GM18505 (cell line): Measurements from ENCODE around the gene CACNA1C.

Experiments
- ATAC-seq: cut with Tn5 transposase; IDR thresholded peaks from one replicate; pipeline ENCODE4 v1.9.1; 2021; ENCODE audit not compliant: unreplicated experiment
- POLR2A ChIP-seq: IDR thresholded peaks from 4 replicates; pipeline ENCODE4 v1.6.1; 2011; ENCODE audit warnings: borderline replicate concordance; ENCODE audit not compliant: insufficient read depth, insufficient read length; ENCODE audit errors: extremely low read depth

Gene CACNA1C

DNA sequence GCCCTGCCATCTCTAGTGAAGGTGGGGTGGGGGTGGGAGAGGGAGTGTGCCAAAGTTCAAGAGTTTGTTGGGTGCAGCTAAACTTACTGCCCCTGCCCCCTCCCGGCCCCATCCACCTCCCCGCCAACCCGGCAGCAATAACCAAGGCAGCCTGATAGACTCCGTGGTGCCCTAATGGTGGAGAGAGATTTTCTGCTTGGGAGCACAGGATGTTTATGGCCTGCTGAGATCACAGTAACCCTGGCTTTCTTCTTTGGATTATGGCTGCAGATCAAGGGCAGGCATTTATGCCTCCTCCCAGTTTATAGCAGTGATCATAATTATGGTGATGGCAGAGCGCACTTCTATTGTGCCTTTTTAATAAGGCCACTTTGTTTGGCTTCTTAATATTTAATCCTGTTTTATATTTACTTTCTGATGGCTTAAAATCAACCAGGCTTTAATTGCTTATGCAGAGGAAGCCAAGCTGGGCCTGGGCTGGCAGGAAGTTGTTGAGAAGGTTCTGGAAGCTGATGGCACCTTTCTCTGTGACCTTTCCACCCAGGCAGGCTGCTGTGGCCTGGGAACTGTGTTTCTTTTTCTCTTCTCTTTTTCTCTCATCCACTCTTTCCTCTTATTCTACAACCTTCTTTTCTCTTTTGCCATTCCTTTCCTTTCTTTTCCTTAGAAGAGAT, 485.2 kb downstream of the CACNA1C start:
- no peak for TF ChIP-seq POLR2A

DNA sequence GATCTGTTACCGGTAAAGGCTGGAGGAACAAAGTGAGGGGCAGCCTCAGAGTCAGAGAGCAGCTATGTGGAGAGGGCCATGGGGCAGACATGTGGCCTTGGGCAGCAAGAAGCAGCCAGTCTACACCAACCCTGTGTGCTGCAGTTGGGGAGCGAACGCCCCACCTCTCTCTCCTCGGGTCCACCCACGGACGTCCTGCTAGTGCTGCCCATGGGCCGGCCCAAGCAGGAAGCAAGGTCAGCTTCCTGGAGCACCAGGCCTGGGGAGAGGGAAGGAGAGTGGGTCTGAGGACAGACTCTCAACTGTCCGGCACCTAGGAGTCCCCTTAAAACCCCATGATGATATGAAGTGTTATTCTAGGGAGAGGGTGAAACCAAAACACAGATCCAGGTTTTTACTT, 487.2 kb downstream of the CACNA1C start:
- ATAC-seq = no peak
- TF ChIP-seq POLR2A = no peak

More for the DNA sequence above, 485.2 kb downstream of the CACNA1C start:
- ATAC-seq = no peak

DNA sequence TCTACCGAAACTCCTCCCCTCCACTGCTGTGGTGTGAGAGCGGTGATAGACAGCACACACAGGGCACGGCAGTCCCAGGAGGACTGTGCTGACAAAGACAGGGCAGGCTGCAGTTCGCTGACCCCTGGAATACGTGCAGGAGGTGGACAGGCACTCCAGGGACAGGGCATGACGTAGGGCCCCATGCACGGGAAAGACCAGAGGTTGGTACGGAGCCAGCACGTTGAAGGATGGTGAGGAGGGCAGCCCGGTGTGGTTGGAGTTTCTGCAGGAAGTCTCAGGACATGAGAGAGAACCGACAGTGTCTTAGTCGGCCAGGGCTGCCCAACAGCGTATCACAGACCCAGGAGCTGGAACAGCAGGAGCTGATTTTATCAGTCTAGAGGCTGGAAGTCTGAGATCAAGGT, 487.8 kb downstream of the CACNA1C start:
- ATAC-seq = no peak
- TF ChIP-seq POLR2A = no peak

DNA sequence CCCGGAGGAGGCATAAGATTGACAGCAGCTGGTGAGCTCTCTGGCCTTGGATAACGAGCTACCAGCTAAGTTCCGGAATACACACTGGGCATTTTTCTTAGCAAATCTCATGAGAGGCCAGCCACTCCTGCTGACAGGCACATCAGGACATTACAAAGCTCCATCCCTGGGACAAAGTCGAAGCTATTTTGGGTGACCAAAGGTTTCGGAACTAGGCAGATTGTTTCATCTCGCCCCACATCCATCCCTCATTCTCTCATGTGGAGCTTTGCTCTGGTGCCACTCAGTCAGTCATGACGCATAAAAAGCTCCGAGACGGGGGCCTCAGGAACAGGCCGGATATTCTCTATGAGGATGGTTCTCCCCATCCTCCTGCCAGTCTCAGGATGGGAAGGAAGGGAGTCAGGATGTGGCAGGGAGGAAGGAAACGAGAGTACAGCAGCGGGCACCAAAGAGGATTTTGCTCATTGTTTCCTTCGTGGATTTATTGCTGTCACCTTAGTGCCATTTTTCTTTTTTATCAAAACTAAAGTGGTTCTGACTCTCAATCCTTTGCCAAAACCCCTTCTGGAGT, 488.9 kb downstream of the CACNA1C start:
- ATAC-seq = no peak
- TF ChIP-seq POLR2A = no peak

DNA sequence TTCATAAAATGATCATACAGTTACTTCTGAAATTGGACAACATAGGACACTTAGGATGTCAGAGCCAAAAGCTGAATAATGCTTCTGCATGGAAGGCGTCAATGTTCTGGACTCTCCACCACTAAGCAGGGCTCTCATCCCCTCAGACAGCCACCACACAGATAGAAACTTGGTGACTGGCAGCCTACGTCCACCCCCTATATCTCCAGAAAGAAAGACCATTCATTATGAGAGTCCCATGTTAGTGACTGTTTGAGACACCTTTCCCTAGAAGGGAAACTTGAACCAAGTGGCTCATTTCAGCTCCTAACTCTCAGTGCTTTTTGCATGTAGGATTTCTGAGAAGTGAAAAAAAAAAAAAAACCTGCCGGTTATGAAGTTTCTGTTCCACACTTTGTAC, 491.0 kb downstream of the CACNA1C start:
- no peak for ATAC-seq
- TF ChIP-seq POLR2A = no peak

DNA sequence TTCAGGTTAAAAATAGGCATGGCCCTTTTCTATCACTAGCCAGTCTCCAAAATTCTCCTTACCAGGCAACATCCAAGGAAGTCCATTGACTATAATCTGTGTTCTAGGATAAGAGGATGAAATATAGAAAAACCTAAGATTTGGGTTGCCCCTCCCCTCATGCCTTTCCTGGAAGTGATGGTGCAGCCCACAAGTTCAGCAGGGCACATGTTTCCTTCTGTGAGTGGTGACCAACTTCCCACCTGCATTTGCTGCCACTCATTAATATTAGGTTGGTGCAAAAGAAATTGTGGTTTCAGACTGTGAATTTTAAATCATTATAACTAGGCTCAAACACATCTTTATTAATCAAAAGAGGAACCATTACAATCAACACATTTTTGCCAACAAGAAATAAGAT, 491.4 kb downstream of the CACNA1C start:
- ATAC-seq = no peak
- no peak for TF ChIP-seq POLR2A

DNA sequence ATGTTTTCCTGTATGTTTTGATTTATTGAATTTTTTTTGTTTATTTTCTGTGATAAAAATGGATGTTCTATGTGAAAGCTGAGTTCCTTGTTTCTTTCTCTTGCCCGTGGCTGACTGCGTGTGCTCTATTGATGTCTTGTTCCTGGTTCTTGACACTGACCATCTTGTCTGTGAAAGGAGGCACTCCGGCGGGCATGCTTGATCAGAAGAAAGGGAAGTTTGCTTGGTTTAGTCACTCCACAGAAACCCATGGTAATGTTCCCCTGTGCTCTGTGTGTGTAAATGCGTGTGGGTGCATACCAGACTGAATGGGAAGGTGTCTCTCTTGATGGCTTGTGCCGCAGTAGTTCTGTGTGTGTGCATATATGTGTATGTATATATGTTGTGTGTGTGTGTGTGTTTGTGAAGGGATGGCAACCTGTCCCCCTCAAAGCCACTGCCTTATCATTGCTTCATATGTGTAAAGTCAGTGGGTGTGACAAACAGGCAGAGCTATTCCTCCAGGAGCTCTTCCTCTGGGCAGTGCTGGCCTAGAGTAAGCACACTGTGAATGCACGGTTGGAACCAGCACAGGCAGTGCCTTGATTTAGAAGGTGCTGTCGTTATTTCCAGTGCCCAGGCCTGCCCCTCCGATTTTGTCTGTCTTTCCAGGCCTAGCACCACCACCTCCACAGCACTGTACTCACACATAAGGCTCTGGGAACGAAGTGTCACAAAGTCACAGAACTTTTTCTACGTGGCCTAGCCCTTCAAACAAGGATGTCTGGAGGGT, 494.7 kb downstream of the CACNA1C start:
- ATAC-seq = no peak

DNA sequence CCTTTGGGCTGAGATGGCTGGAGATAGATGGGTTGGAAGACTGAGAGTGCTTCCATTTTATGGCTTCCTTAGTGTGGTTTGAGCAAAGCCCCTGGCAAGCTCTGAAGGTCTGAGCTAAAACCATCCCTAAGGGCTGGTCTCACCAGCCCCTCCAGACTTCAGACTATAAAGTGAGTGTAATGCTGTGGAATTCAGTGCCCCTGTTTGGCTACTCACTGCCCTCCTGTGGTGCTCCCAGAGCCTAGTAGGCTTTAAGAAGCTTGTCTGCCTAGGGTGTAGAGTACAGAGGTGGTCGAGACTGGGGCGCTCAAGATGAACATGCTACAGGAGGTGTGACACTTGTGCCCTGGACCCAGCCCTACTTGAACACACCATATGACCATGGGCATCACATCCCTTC, 495.3 kb downstream of the CACNA1C start:
- no peak for ATAC-seq
- no peak for TF ChIP-seq POLR2A

More for the DNA sequence above, 494.7 kb downstream of the CACNA1C start:
- no peak for TF ChIP-seq POLR2A

DNA sequence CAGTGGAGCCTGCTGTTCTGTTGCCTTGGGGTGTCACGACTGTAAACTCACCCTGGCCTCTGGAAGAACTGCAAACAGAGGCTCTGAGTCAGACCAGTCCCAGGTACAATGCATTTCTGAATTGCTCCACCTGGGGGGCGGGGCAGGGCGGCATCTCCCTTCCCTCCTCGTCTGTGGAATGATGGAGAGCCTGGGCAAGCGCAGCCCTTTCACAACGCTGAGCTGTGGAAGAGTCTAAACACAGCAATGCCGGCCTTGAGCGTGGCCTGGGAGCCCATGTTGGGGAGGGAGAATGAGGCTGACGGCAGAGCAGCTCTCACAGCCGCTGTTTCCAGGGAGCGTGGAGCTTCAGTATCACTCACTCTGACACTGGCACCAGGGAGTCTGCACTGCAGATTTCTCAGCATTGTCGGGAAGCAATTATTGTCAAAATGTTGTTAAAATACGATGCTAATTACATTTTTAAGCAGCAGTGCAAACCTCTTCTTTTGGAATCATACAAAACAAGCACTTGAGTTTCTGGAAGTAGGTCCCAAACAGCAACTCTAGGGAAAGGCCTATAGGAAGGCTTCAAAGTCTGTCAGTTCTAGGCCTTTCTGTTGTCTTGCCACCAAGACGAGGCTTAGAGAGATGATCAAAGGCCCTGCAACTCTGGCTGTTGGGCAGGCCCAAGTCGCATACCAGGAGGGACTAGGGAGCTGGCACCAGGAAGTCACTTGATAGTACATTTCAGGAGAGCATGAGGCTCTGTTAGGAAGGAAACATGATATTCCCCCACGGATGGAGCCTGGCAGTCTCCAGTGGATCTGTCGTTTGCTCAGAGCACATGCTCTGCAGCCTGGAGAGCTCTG, 498.0 kb downstream of the CACNA1C start:
- no peak for TF ChIP-seq POLR2A

DNA sequence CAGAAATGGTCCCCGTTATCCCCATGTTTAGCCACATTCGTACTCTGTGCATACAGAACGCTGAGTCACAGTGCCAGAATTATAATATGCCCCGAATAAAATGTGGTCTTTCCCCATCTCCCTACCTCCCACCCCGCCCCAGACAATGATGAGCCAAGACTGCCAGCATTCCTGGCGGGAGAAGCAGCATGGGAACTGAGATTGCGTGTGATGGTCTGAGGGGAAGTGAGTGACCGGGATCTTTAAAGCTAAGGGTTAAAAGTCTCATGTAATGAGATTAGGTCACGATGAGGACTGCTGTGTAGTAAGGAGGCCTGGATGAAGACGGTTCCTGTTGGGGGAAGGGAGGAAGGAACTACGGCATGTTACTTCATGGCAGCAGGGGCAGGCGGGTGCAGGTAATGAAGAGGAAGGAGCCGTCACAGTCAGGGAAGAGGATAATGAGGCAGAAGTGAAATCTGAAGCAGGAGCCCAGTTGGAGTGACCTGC, 498.7 kb downstream of the CACNA1C start:
- ATAC-seq = no peak
- no peak for TF ChIP-seq POLR2A

More for the DNA sequence above, 498.0 kb downstream of the CACNA1C start:
- ATAC-seq = no peak

DNA sequence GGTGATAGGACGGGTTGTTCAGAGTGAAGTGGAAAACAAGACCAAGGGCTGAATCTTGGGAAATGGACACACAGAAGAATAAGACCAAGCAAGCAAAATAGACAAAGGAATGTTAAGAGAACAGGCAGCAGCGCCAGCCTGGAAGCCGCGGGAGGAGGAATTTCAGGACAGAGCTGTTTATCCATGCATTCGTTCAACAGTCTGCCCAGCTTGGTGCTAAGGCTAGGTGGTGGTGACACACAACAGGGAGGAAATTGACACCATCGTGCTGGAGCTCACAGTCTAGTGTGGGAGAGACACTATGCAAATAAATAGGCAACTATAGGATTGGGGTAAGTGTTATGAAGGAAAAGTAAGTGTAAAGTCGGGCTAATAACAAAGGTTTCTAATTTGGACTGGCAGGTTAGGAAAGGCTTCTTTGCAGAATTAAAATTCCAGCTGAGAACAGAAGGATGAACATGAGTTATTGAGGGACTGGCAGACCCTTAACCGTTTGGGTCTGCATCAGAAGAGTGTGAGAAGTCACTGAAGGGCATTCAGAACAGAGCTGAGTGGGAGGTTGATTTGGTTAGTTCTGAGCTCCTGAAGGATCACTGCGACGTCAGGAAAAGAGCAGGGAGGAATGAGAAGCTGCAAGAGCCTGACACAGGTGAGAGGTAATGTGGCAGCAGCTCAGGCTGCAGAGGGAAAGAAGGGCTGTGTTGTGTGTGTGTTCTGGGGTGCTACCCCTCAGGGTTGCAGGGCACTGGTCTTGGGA, 499.4 kb downstream of the CACNA1C start:
- ATAC-seq = no peak
- no peak for TF ChIP-seq POLR2A

DNA sequence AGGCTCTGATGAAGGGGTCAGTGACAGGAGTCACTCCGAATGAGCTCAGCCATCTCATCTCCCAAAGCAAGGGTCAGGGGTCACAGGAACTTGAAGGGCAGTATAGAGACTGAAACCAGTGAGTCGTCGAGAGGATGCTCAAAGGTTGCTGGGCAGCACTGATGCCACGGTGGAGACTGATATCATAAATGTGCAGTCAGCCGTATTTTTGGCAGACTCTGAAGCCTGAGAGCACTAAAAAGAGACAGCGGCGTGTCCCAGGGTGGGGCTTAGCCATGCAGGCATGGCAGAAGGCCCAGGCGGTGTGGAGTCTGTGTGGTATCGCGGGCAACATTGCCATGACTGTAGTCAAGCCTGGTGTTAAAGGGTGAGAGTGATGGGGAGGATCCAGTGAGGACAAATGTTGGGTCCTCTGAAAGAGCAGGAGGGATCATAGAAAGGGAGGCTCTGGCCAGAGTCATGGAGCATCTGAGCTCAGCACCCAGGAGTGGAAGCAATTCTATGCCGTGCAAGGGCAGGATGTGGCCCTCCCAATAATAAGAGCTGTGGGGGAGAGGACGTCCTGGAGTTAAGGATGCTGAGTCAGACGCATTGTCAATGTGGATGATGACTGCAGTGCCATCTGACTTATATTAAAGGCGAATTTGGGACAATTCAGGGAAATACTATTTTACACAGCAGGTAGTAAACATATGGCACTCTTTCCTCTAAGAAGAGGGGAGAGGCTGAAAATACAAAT, 500.8 kb downstream of the CACNA1C start:
- no peak for ATAC-seq

More for the DNA sequence above, 500.8 kb downstream of the CACNA1C start:
- TF ChIP-seq POLR2A = no peak
